Breast epithelium (tissue), 4 donors: ENCODE results near the gene UPK1B. TPM values are rescaled to one million over a fixed set of nuclear protein-coding genes. Genes with fewer than 3 reads are reported as not detected.

ENCODE experiments used
- DNase-seq, 2 donors: peaks; one replicate each; pipeline ENCODE4 v3.0.0-alpha.2; 2019; ENCODE audit warnings: low spot score in 2 of 2
- H3K27ac ChIP-seq, 2 donors: fragments of 200-600 bp; sonication (generic) in 1 of 2; one replicate each; pipeline ENCODE4 v1.5.1; 2016 to 2019; ENCODE audit warnings: mild to moderate bottlenecking in 1 of 2
- H3K27me3 ChIP-seq, 2 donors: fragments of 200-600 bp; sonication (generic) in 1 of 2; one replicate each; pipeline versions ENCODE4 v1.5.1 to v1.6.0; 2017 to 2019; ENCODE audit warnings: control low read depth in 1 of 2, mild to moderate bottlenecking in 1 of 2
- H3K36me3 ChIP-seq: fragments of 200-600 bp; one replicate; pipeline ENCODE4 v1.5.1; 2019
- H3K4me1 ChIP-seq, 2 donors: fragments of 200-600 bp; sonication (generic); one replicate each; pipeline ENCODE4 v1.5.1; 2016 to 2019; ENCODE audit warnings: control low read depth in 1 of 2
- H3K4me3 ChIP-seq, 3 donors: fragments of 200-600 bp; sonication (generic); 1 replicate in 2 of 3; 2 replicates in 1 of 3; pipeline ENCODE4 v1.5.1; 2016 to 2019; ENCODE audit warnings: mild to moderate bottlenecking in 3 of 3, moderate library complexity in 2 of 3
- H3K9me3 ChIP-seq, 2 donors: fragments of 200-600 bp; sonication (generic) in 1 of 2; one replicate each; pipeline ENCODE4 v1.5.1; 2016 to 2019; ENCODE audit warnings: control low read depth in 1 of 2
- CTCF ChIP-seq, 3 donors: fragments of 450-650 bp; IDR thresholded peaks; one replicate each; pipeline ENCODE4 v1.5.1; 2016 to 2017; ENCODE audit warnings: antibody characterized with exemption in 3 of 3, mild to moderate bottlenecking in 3 of 3, moderate library complexity in 3 of 3
- POLR2A ChIP-seq: fragments of 450-650 bp; IDR thresholded peaks from one replicate; pipeline ENCODE4 v1.6.1; 2016; ENCODE audit warnings: antibody characterized with exemption, mild to moderate bottlenecking, moderate library complexity
- POLR2AphosphoS5 ChIP-seq, 3 donors: sonication (generic); formaldehyde crosslinking; IDR thresholded peaks; one replicate each; pipeline ENCODE4 v1.6.1; 2017; ENCODE audit warnings: antibody characterized with exemption in 3 of 3
- intact Hi-C: fragments of 100-400 bp; cut with DNase I; formaldehyde crosslinking; loops from one replicate; pipeline ENCODE4 v1.15.1; 2023; ENCODE audit warnings: low total_unique reads
- total RNA-seq, 3 donors: library from RNA; depleted of rRNA; stranded (reverse); fragments of >200 nt; gene quantifications; one replicate each; pipeline ENCODE4 v1.1.0, GENCODE V29; 2016

The UPK1B gene
- total RNA-seq, 3 donors from 2014 or later = 6.7 TPM; not detected in 2

- intact Hi-C loops = no loop called here
- H3K27me3 ChIP-seq = no peaks in the 10 kb centered on the region
- no peak for TF ChIP-seq CTCF (IDR thresholded peaks at IDR 0.05)
- TF ChIP-seq POLR2A = no peak
- no peak for TF ChIP-seq POLR2AphosphoS5 (IDR thresholded peaks at IDR 0.05)
- no peaks in the 10 kb centered on the region for H3K36me3 ChIP-seq
- H3K4me1 ChIP-seq = no peaks in the 10 kb centered on the region
- DNase-seq = no peak
- no peak overlapping the region for H3K27ac ChIP-seq
- H3K9me3 ChIP-seq = no peaks in the 10 kb centered on the region
- no peak overlapping the region for H3K4me3 ChIP-seq
Measured at GRCh38 chr3:119181765-119182164, 8.4 kb downstream of the UPK1B start.

GRCh38 chr3:119184111-119184510 is 10.7 kb downstream of the UPK1B start:
- Histone ChIP-seq H3K36me3 (no peaks in the 10 kb centered on the region), H3K27me3 (no peaks in the 10 kb centered on the region), H3K4me1 (no peaks in the 10 kb centered on the region), H3K4me3 (no peak overlapping the region), H3K9me3 (no peaks in the 10 kb centered on the region), H3K27ac (no peak overlapping the region)
- intact Hi-C loops = no loop called here
- no peak for DNase-seq
- TF ChIP-seq POLR2A (no peak), CTCF (IDR thresholded peaks at IDR 0.05) (no peak), POLR2AphosphoS5 (IDR thresholded peaks at IDR 0.05) (no peak)

- H3K4me1 ChIP-seq = no peaks in the 10 kb centered on the region
- TF ChIP-seq POLR2AphosphoS5 (IDR thresholded peaks at IDR 0.05) = no peak
- TF ChIP-seq POLR2A = no peak
- TF ChIP-seq CTCF (IDR thresholded peaks at IDR 0.05) = no peak
- intact Hi-C loops = no loop called here
- no peaks in the 10 kb centered on the region for H3K9me3 ChIP-seq
- H3K27ac ChIP-seq = no peak overlapping the region
- H3K27me3 ChIP-seq = no peaks in the 10 kb centered on the region
- H3K4me3 ChIP-seq = no peak overlapping the region
- no peaks in the 10 kb centered on the region for H3K36me3 ChIP-seq
- no peak for DNase-seq
Measured at GRCh38 chr3:119184796-119185570, 11.6 kb downstream of the UPK1B start.

- DNase-seq = no peak
- H3K27me3 ChIP-seq = no peaks in the 10 kb centered on the region
- no peaks in the 10 kb centered on the region for H3K4me1 ChIP-seq
- TF ChIP-seq POLR2A = no peak
- TF ChIP-seq POLR2AphosphoS5 (IDR thresholded peaks at IDR 0.05) = no peak
- no peak for TF ChIP-seq CTCF (IDR thresholded peaks at IDR 0.05)
- no peaks in the 10 kb centered on the region for H3K9me3 ChIP-seq
- H3K27ac ChIP-seq = no peak overlapping the region
- H3K4me3 ChIP-seq = no peak overlapping the region
- intact Hi-C loops = no loop called here
- H3K36me3 ChIP-seq = no peaks in the 10 kb centered on the region
Measured at GRCh38 chr3:119187266-119187665, 13.9 kb downstream of the UPK1B start.

GRCh38 chr3:119191800-119192199 is 18.4 kb downstream of the UPK1B start:
- Histone ChIP-seq H3K27ac (no peak overlapping the region), H3K36me3 (no peaks in the 10 kb centered on the region), H3K9me3 (no peaks in the 10 kb centered on the region), H3K4me1 (no peaks in the 10 kb centered on the region), H3K27me3 (no peaks in the 10 kb centered on the region), H3K4me3 (no peak overlapping the region)
- no peak for DNase-seq
- no peak for TF ChIP-seq POLR2A
- TF ChIP-seq POLR2AphosphoS5 (IDR thresholded peaks at IDR 0.05) = no peak
- no peak for TF ChIP-seq CTCF (IDR thresholded peaks at IDR 0.05)
- intact Hi-C loops = no loop called here
